HCT116 (cell line): ENCODE measurements around the gene DEF6. TPM values are rescaled to one million over a fixed set of nuclear protein-coding genes. Genes with fewer than 3 reads are reported as not detected.

Experiments used
- ATAC-seq: fragments of 200-7000 bp; cut with Tn5 transposase; 2 replicates; pipeline ENCODE4 v1.9.1; 2020; ENCODE audit warnings: mild to moderate bottlenecking, moderate library complexity
- BruUV-seq: library from RNA; stranded (reverse); fragments of 400-500 nt; replicated peaks from 2 replicates; lab custom pipeline; 2021; lab: Mats Ljungman, UMichigan
- CTCF ChIA-PET: fragments of 300-600 bp; sonication (Branson Sonifier 250); formaldehyde crosslinking; loops from one replicate; lab custom pipeline; 2021; ENCODE audit warnings: antibody characterized with exemption; lab: Charles Lee
- POLR2A ChIA-PET: fragments of 300-600, 350-600 bp; sonication (Branson Sonifier 250); formaldehyde crosslinking; loops from one replicate; lab custom pipeline; 2021; ENCODE audit warnings: antibody characterized with exemption; lab: Charles Lee
- RAD21 ChIA-PET, 2 experiments: fragments of 300-600 bp; sonication (Branson Sonifier 250); formaldehyde crosslinking; loops; one replicate each; lab custom pipeline; 2023; ENCODE audit warnings: low total read pairs in 2 of 2; ENCODE audit not compliant: uncharacterized antibody in 2 of 2, unreplicated experiment in 2 of 2, low non-redundant PET in 1 of 2; lab: Charles Lee
- DNase-seq: peaks from one replicate; pipeline ENCODE4 v3.0.0-alpha.2; 2010; ENCODE audit warnings: low read depth, low spot score
- H2AFZ ChIP-seq: fragments of 200-600 bp; shearing (Covaris generic), sonication (generic); 2 replicates; pipeline ENCODE4 v1.6.1; 2017; ENCODE audit warnings: low read depth, mixed run types, mixed read lengths, antibody characterized with exemption, low read length; ENCODE audit not compliant: poor library complexity, severe bottlenecking
- H3K27ac ChIP-seq: 2 replicates; pipeline ENCODE4 v1.5.1; 2012; ENCODE audit warnings: low read depth, low read length
- H3K27me3 ChIP-seq: fragments of 200-600 bp; sonication (generic); 2 replicates; pipeline ENCODE4 v1.6.1; 2016; ENCODE audit warnings: mixed run types, low read length, mixed read lengths; ENCODE audit not compliant: insufficient read depth
- H3K36me3 ChIP-seq, 2 experiments: fragments of 200-500 bp in 1 of 2; fragments of 200-600 bp in 1 of 2; sonication (Bioruptor generic) in 1 of 2; sonication (generic) in 1 of 2; 2 replicates each; pipeline versions ENCODE4 v1.5.1 to v1.6.1; 2014 to 2016; ENCODE audit warnings: low read length in 2 of 2, inconsistent platforms in 1 of 2, mixed read lengths in 1 of 2, mixed run types in 1 of 2; ENCODE audit not compliant: insufficient read depth in 2 of 2, control insufficient read depth in 1 of 2
- H3K4me1 ChIP-seq, 2 experiments: fragments of 200-600 bp in 1 of 2; sonication (generic) in 1 of 2; 2 replicates each; pipeline versions ENCODE4 v1.5.1 to v1.6.1; 2012 to 2017; ENCODE audit warnings: low read length in 2 of 2, inconsistent platforms in 1 of 2, mild to moderate bottlenecking in 1 of 2, mixed read lengths in 1 of 2, mixed run types in 1 of 2, moderate library complexity in 1 of 2; ENCODE audit not compliant: insufficient read depth in 2 of 2, control insufficient read depth in 1 of 2
- H3K4me2 ChIP-seq: fragments of 200-600 bp; sonication (generic); 2 replicates; pipeline ENCODE4 v1.6.1; 2017; ENCODE audit warnings: mixed run types, low read length, mixed read lengths
- H3K4me3 ChIP-seq, 2 experiments: fragments of 200-600 bp in 1 of 2; sonication (generic) in 1 of 2; replicated peaks in 1 of 2; 2 replicates each; pipeline ENCODE4 v1.5.1; 2011 to 2016; ENCODE audit warnings: low read length in 2 of 2, control low read depth in 1 of 2, low read depth in 1 of 2, mild to moderate bottlenecking in 1 of 2, mixed read lengths in 1 of 2, mixed run types in 1 of 2
- H3K79me2 ChIP-seq: fragments of 200-600 bp; sonication (generic); 2 replicates; pipeline ENCODE4 v1.6.1; 2017; ENCODE audit warnings: mild to moderate bottlenecking, mixed run types, low read length, moderate library complexity, mixed read lengths; ENCODE audit not compliant: insufficient read depth
- H3K9ac ChIP-seq: fragments of 200-600 bp; sonication (generic); 2 replicates; pipeline ENCODE4 v1.6.1; 2016; ENCODE audit warnings: low read length, mixed read lengths
- H3K9me2 ChIP-seq: fragments of 200-600 bp; sonication (generic), shearing (Covaris generic); 2 replicates; pipeline ENCODE4 v1.6.1; 2017; ENCODE audit warnings: mixed run types, mild to moderate bottlenecking, moderate library complexity; ENCODE audit not compliant: insufficient read depth
- H3K9me3 ChIP-seq, 2 experiments: fragments of 200-500 bp in 1 of 2; fragments of 200-600 bp in 1 of 2; sonication (Bioruptor generic) in 1 of 2; sonication (generic) in 1 of 2; 2 replicates each; pipeline ENCODE4 v1.6.1; 2014 to 2017; ENCODE audit warnings: low read length in 2 of 2, mixed read lengths in 2 of 2, inconsistent platforms in 1 of 2, low read depth in 1 of 2, mild to moderate bottlenecking in 1 of 2, mixed run types in 1 of 2, moderate library complexity in 1 of 2; ENCODE audit not compliant: control insufficient read depth in 1 of 2, insufficient read depth in 1 of 2
- H4K20me1 ChIP-seq: fragments of 200-600 bp; sonication (generic), shearing (Covaris generic); 2 replicates; pipeline ENCODE4 v1.6.1; 2017; ENCODE audit warnings: mixed run types, mild to moderate bottlenecking, moderate library complexity; ENCODE audit not compliant: insufficient read depth
- CEBPB ChIP-seq: IDR thresholded peaks from 2 replicates; pipeline ENCODE4 v1.6.1; 2012; ENCODE audit warnings: low read depth
- EGR1 ChIP-seq: IDR thresholded peaks from 2 replicates; pipeline ENCODE4 v1.6.1; 2012; ENCODE audit warnings: low read depth
- RAD21 ChIP-seq: IDR thresholded peaks from 2 replicates; pipeline ENCODE4 v1.6.1; 2012; ENCODE audit warnings: low read depth, mild to moderate bottlenecking
- SIN3A ChIP-seq: IDR thresholded peaks from 2 replicates; pipeline ENCODE4 v1.6.1; 2012; ENCODE audit warnings: low read depth
- SP1 ChIP-seq: IDR thresholded peaks from 2 replicates; pipeline ENCODE4 v1.6.1; 2012; ENCODE audit warnings: low read depth
- SRF ChIP-seq: IDR thresholded peaks from 2 replicates; pipeline ENCODE4 v1.6.1; 2012; ENCODE audit warnings: low read depth
- YY1 ChIP-seq: IDR thresholded peaks from 2 replicates; pipeline ENCODE4 v1.6.1; 2011; ENCODE audit warnings: low read length, low read depth, moderate library complexity, mild to moderate bottlenecking; ENCODE audit not compliant: insufficient replicate concordance; ENCODE audit errors: extremely low read depth
- intact Hi-C: fragments of 100-400 bp; cut with micrococcal nuclease; formaldehyde crosslinking; loops from 2 replicates; pipeline ENCODE4 v1.10.0; 2022
- total RNA-seq: library from RNA; stranded (reverse); gene quantifications from one replicate; pipeline ENCODE4 v1.2.1, GENCODE V29; 2021; ENCODE audit not compliant: unreplicated experiment
- TF ChIP-seq, protein P1 (sequence below): IDR thresholded peaks from 2 replicates; pipeline ENCODE4 v1.6.1; 2012; ENCODE audit warnings: low read depth

The DEF6 gene
- total RNA-seq, 1 experiment from 2014 or later, result 40.4 TPM

DNA sequence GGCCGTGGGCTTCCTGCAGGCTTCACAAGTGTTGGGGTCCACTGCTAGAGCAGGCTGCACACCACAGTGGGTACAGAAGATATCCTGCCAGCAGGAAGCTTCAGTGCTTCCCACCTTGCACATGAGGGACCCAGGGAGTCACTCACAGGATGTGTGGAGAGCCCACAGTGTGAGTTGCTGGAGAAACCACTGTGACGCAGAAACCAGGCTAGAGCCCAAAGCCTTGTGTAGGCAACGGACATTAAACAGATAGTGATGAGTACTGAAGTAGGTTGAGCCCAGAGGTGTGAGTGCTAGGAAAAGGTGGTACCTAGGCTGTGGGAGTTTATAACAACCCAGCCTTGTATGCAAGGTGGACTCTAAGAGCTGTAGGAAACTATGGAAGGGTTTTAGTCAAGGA lies 18.9 kb upstream of the DEF6 start:
- TF ChIP-seq SIN3A (no peak), EGR1 (no peak), SRF (no peak), SP1 (no peak), RAD21 (no peak), YY1 (no peak), CEBPB (no peak)
- TF ChIP-seq, protein P1, sequence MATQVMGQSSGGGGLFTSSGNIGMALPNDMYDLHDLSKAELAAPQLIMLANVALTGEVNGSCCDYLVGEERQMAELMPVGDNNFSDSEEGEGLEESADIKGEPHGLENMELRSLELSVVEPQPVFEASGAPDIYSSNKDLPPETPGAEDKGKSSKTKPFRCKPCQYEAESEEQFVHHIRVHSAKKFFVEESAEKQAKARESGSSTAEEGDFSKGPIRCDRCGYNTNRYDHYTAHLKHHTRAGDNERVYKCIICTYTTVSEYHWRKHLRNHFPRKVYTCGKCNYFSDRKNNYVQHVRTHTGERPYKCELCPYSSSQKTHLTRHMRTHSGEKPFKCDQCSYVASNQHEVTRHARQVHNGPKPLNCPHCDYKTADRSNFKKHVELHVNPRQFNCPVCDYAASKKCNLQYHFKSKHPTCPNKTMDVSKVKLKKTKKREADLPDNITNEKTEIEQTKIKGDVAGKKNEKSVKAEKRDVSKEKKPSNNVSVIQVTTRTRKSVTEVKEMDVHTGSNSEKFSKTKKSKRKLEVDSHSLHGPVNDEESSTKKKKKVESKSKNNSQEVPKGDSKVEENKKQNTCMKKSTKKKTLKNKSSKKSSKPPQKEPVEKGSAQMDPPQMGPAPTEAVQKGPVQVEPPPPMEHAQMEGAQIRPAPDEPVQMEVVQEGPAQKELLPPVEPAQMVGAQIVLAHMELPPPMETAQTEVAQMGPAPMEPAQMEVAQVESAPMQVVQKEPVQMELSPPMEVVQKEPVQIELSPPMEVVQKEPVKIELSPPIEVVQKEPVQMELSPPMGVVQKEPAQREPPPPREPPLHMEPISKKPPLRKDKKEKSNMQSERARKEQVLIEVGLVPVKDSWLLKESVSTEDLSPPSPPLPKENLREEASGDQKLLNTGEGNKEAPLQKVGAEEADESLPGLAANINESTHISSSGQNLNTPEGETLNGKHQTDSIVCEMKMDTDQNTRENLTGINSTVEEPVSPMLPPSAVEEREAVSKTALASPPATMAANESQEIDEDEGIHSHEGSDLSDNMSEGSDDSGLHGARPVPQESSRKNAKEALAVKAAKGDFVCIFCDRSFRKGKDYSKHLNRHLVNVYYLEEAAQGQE, result no peak
- ChIA-PET CTCF (no interaction called here), POLR2A (interaction anchor here (0.7 kb wide), 1 partner anchor 1289 kb away, joined by 5 read pairs; no protein-coding TSS in a partner anchor), RAD21 (no interaction called here)
- BruUV-seq, result no TSS peak
- H2AFZ ChIP-seq, result no peak overlapping the region
- no peaks in the 10 kb centered on the region for H3K27me3 ChIP-seq
- no peak overlapping the region for H3K27ac ChIP-seq
- H3K9me3 ChIP-seq, result no peaks in the 10 kb centered on the region
- no peak overlapping the region for H3K4me3 ChIP-seq
- H4K20me1 ChIP-seq, result no peaks in the 10 kb centered on the region
- no peaks in the 10 kb centered on the region for H3K9me2 ChIP-seq
- H3K4me1 ChIP-seq, result peaks cover 3 to 12% of the 10 kb centered on the region in 2 experiments; a peak in 2 of 4 replicates
- intact Hi-C loops, result no loop called here
- no peak for ATAC-seq
- peaks cover 3 to 10% of the 10 kb centered on the region in 2 experiments; a peak in 2 of 4 replicates for H3K36me3 ChIP-seq
- no peak overlapping the region for H3K4me2 ChIP-seq
- no peak overlapping the region for H3K9ac ChIP-seq
- DNase-seq, result no peak
- H3K79me2 ChIP-seq, result no peaks in the 10 kb centered on the region
